ENCODE results near the gene CWF19L2. TPM values are rescaled to one million over a fixed set of nuclear protein-coding genes. Genes with fewer than 3 reads are reported as not detected.

Gene CWF19L2
- polyA plus RNA-seq, 2 donors, result 3.6 to 3.9 TPM

GRCh38 chr11:107337917-107338316 is 119.7 kb downstream of the CWF19L2 start:
- H3K27me3 ChIP-seq (ENCODE audit: control insufficient read depth in 1 of 2, insufficient read depth in 2 of 2, low read length in 2 of 2), result no peaks in the 10 kb centered on the region
- 87 to 93% methylated on average over 2 of the region's 2 CpGs for WGBS, 2 donors
- no peak overlapping the region for H3K27ac ChIP-seq (ENCODE audit: low read depth in 2 of 2, low read length in 1 of 2)
- no peak overlapping the region for H3K4me3 ChIP-seq (ENCODE audit: low read depth in 1 of 2, low read length in 2 of 2)
- no peaks in the 10 kb centered on the region for H3K4me1 ChIP-seq (ENCODE audit: control insufficient read depth in 2 of 2, insufficient read depth in 2 of 2, low read length in 1 of 2)
- no peaks in the 10 kb centered on the region for H3K36me3 ChIP-seq (ENCODE audit: control insufficient read depth in 2 of 2, insufficient read depth in 2 of 2, low read length in 1 of 2)
- no peaks in the 10 kb centered on the region for H3K9me3 ChIP-seq (ENCODE audit: control insufficient read depth in 2 of 2, insufficient read depth in 1 of 2, low read depth in 1 of 2, low read length in 1 of 2)

- no peaks in the 10 kb centered on the region for H3K9me3 ChIP-seq (ENCODE audit: control insufficient read depth in 2 of 2, insufficient read depth in 1 of 2, low read depth in 1 of 2, low read length in 1 of 2)
- no peak overlapping the region for H3K27ac ChIP-seq (ENCODE audit: low read depth in 2 of 2, low read length in 1 of 2)
- H3K4me3 ChIP-seq (ENCODE audit: low read depth in 1 of 2, low read length in 2 of 2), result no peak overlapping the region
- peaks cover 0 to 3% of the 10 kb centered on the region in 2 donors for H3K36me3 ChIP-seq (ENCODE audit: control insufficient read depth in 2 of 2, insufficient read depth in 2 of 2, low read length in 1 of 2)
- no peaks in the 10 kb centered on the region for H3K4me1 ChIP-seq (ENCODE audit: control insufficient read depth in 2 of 2, insufficient read depth in 2 of 2, low read length in 1 of 2)
- WGBS, 2 donors, result 90 to 98% methylated on average over 1 of the region's 1 CpG
- H3K27me3 ChIP-seq (ENCODE audit: control insufficient read depth in 1 of 2, insufficient read depth in 2 of 2, low read length in 2 of 2), result no peaks in the 10 kb centered on the region
Measured at GRCh38 chr11:107331728-107332127, 125.9 kb downstream of the CWF19L2 start.

DNA sequence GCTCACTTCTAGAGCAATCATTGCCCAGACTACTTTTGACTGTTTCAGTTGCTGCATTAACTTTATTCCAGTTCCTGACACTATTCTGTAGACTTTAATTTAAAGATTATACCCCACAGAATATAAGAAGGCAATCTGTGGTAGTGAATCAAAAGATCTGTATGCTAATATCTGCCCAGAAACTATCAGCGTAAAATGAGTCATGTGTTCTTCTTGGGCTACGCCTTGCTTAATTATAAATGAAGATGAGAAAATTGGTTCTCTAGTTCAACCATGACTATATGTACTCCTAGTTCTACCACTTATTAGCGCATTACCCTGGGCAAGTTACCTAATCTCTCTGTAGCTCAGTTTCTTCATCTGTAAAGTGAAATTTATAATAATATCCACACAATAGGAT is 128.5 kb downstream of the CWF19L2 start:
- Histone ChIP-seq H3K36me3 (ENCODE audit: control insufficient read depth in 2 of 2, insufficient read depth in 2 of 2, low read length in 1 of 2) (peaks cover 0 to 3% of the 10 kb centered on the region in 2 donors), H3K27me3 (ENCODE audit: control insufficient read depth in 1 of 2, insufficient read depth in 2 of 2, low read length in 2 of 2) (no peaks in the 10 kb centered on the region), H3K4me1 (ENCODE audit: control insufficient read depth in 2 of 2, insufficient read depth in 2 of 2, low read length in 1 of 2) (no peaks in the 10 kb centered on the region), H3K27ac (ENCODE audit: low read depth in 2 of 2, low read length in 1 of 2) (no peak overlapping the region), H3K9me3 (ENCODE audit: control insufficient read depth in 2 of 2, insufficient read depth in 1 of 2, low read depth in 1 of 2, low read length in 1 of 2) (no peaks in the 10 kb centered on the region), H3K4me3 (ENCODE audit: low read depth in 1 of 2, low read length in 2 of 2) (no peak overlapping the region)
- 94 to 96% methylated on average over 3 of the region's 3 CpGs for WGBS, 2 donors

GRCh38 chr11:107316426-107316825 is 141.2 kb downstream of the CWF19L2 start:
- H3K9me3 ChIP-seq (ENCODE audit: control insufficient read depth in 2 of 2, insufficient read depth in 1 of 2, low read depth in 1 of 2, low read length in 1 of 2), result peaks cover 0 to 5% of the 10 kb centered on the region in 2 donors
- no peaks in the 10 kb centered on the region for H3K27me3 ChIP-seq (ENCODE audit: control insufficient read depth in 1 of 2, insufficient read depth in 2 of 2, low read length in 2 of 2)
- WGBS, 2 donors, result 69 to 78% methylated on average over 1 of the region's 1 CpG
- H3K4me3 ChIP-seq (ENCODE audit: low read depth in 1 of 2, low read length in 2 of 2), result no peak overlapping the region
- H3K36me3 ChIP-seq (ENCODE audit: control insufficient read depth in 2 of 2, insufficient read depth in 2 of 2, low read length in 1 of 2), result no peaks in the 10 kb centered on the region
- H3K27ac ChIP-seq (ENCODE audit: low read depth in 2 of 2, low read length in 1 of 2), result no peak overlapping the region
- no peaks in the 10 kb centered on the region for H3K4me1 ChIP-seq (ENCODE audit: control insufficient read depth in 2 of 2, insufficient read depth in 2 of 2, low read length in 1 of 2)

DNA sequence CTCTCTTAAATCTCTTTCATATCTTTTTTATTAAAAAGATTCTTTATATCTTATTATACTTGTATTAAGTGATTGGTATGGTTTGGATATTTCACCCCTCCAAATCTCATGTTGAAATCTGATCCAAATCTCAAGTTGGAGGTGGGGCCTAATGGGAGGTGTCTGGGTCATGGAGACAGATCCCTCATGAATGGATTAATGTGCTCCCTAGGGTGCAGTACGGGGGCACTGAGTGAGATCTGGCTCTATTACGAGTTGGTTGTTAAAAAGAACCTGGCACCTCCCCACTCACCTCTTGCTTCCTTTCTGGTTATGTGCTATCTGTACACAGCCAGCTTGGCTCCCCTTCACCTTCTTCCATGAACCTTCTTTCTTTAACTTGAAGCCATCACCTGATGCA is 149.6 kb downstream of the CWF19L2 start:
- H3K36me3 ChIP-seq (ENCODE audit: control insufficient read depth in 2 of 2, insufficient read depth in 2 of 2, low read length in 1 of 2), result no peaks in the 10 kb centered on the region

DNA sequence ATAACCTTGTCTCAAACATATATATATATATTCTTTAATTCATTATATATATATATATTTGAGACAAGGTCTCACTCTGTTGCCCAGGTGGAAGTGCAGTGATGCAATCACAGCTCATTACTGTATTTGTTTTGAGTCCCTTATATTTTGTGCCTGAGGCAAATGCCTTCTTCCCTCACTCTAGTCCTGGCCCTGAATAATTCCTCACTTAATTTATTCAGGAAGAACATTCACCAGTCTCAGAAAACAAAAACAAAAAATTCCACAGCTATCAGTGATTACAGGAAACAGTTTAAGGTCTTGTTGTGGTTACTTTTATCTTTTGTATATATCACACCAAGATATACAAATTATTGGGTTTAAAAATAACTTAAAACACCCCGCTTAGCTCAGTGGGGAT is 155.7 kb downstream of the CWF19L2 start:
- Histone ChIP-seq H3K27me3 (ENCODE audit: control insufficient read depth in 1 of 2, insufficient read depth in 2 of 2, low read length in 2 of 2) (no peaks in the 10 kb centered on the region), H3K27ac (ENCODE audit: low read depth in 2 of 2, low read length in 1 of 2) (no peak overlapping the region), H3K4me1 (ENCODE audit: control insufficient read depth in 2 of 2, insufficient read depth in 2 of 2, low read length in 1 of 2) (no peaks in the 10 kb centered on the region), H3K9me3 (ENCODE audit: control insufficient read depth in 2 of 2, insufficient read depth in 1 of 2, low read depth in 1 of 2, low read length in 1 of 2) (no peaks in the 10 kb centered on the region), H3K4me3 (ENCODE audit: low read depth in 1 of 2, low read length in 2 of 2) (no peak overlapping the region), H3K36me3 (ENCODE audit: control insufficient read depth in 2 of 2, insufficient read depth in 2 of 2, low read length in 1 of 2) (no peaks in the 10 kb centered on the region)
- WGBS, 2 donors, result 69 to 88% methylated on average over 1 of the region's 1 CpG

More for the DNA sequence above, 149.6 kb downstream of the CWF19L2 start:
- Histone ChIP-seq H3K9me3 (ENCODE audit: control insufficient read depth in 2 of 2, insufficient read depth in 1 of 2, low read depth in 1 of 2, low read length in 1 of 2) (no peaks in the 10 kb centered on the region), H3K27me3 (ENCODE audit: control insufficient read depth in 1 of 2, insufficient read depth in 2 of 2, low read length in 2 of 2) (no peaks in the 10 kb centered on the region), H3K27ac (ENCODE audit: low read depth in 2 of 2, low read length in 1 of 2) (no peak overlapping the region), H3K4me3 (ENCODE audit: low read depth in 1 of 2, low read length in 2 of 2) (no peak overlapping the region), H3K4me1 (ENCODE audit: control insufficient read depth in 2 of 2, insufficient read depth in 2 of 2, low read length in 1 of 2) (no peaks in the 10 kb centered on the region)
- 71 to 87% methylated on average over 2 of the region's 2 CpGs for WGBS, 2 donors

DNA sequence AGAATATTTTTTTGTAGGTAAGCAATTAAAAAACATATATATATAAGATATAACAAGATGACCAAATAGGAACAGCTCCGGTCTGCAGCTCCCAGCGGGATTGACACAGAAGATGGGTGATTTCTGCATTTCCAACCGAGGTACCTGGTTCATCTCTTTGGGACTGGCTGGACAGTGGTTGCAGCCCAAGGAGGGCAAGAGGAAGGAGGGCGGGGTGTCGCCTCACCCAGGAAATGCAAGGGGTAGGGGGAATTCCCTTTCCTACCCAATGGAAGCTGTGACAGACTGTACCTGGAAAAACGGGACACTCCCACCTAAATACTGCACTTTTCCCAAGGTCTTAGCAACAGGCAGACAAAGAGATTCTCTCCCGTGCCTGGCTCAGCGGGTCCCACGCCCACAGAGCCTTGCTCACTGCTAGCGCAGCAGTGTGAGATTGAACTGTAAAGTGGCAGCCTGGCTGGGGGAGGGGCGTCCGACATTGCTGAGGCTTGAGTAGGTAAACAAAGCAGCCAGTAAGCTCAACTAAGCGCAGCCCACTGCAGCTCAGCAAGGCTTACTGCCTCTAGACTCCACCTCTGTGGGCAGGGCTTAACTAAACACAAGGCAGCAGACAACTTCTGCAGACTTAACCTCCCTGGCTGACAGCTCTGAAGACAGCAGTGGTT is 163.8 kb downstream of the CWF19L2 start:
- Histone ChIP-seq H3K27me3 (ENCODE audit: control insufficient read depth in 1 of 2, insufficient read depth in 2 of 2, low read length in 2 of 2) (no peaks in the 10 kb centered on the region), H3K4me1 (ENCODE audit: control insufficient read depth in 2 of 2, insufficient read depth in 2 of 2, low read length in 1 of 2) (no peaks in the 10 kb centered on the region)
- WGBS, 2 donors, result 90 to 94% methylated on average over 13 of the region's 13 CpGs

GRCh38 chr11:107282195-107282594 is 175.4 kb downstream of the CWF19L2 start:
- no peak overlapping the region for H3K27ac ChIP-seq (ENCODE audit: low read depth in 2 of 2, low read length in 1 of 2)

More for the DNA sequence above, 163.8 kb downstream of the CWF19L2 start:
- H3K4me3 ChIP-seq (ENCODE audit: low read depth in 1 of 2, low read length in 2 of 2), result no peak overlapping the region
- no peaks in the 10 kb centered on the region for H3K9me3 ChIP-seq (ENCODE audit: control insufficient read depth in 2 of 2, insufficient read depth in 1 of 2, low read depth in 1 of 2, low read length in 1 of 2)
- no peak overlapping the region for H3K27ac ChIP-seq (ENCODE audit: low read depth in 2 of 2, low read length in 1 of 2)
- H3K36me3 ChIP-seq (ENCODE audit: control insufficient read depth in 2 of 2, insufficient read depth in 2 of 2, low read length in 1 of 2), result no peaks in the 10 kb centered on the region

More at GRCh38 chr11:107282195-107282594, 175.4 kb downstream of the CWF19L2 start:
- Histone ChIP-seq H3K4me3 (ENCODE audit: low read depth in 1 of 2, low read length in 2 of 2) (no peak overlapping the region), H3K36me3 (ENCODE audit: control insufficient read depth in 2 of 2, insufficient read depth in 2 of 2, low read length in 1 of 2) (no peaks in the 10 kb centered on the region), H3K9me3 (ENCODE audit: control insufficient read depth in 2 of 2, insufficient read depth in 1 of 2, low read depth in 1 of 2, low read length in 1 of 2) (peaks cover 0 to 2% of the 10 kb centered on the region in 2 donors), H3K4me1 (ENCODE audit: control insufficient read depth in 2 of 2, insufficient read depth in 2 of 2, low read length in 1 of 2) (no peaks in the 10 kb centered on the region), H3K27me3 (ENCODE audit: control insufficient read depth in 1 of 2, insufficient read depth in 2 of 2, low read length in 2 of 2) (no peaks in the 10 kb centered on the region)
- 92 to 100% methylated on average over 1 of the region's 1 CpG for WGBS, 2 donors
